Fibroblast of peridontal ligament (primary cell): ENCODE measurements around the gene RGS7.

Source experiments
- DNase-seq: peaks from one replicate; pipeline ENCODE4 v3.0.0-alpha.2; 2010; ENCODE audit errors: extremely low read depth

The RGS7 gene

GRCh38 chr1:241356519-241357365 is at the start of gene RGS7:
Gene RGS7, minus strand, starts transcription at chr1:241357205.
- peak; percentile 41 for DNase-seq

- DNase-seq = peak; percentile 29
Measured at GRCh38 chr1:241406421-241406820, 49.4 kb upstream of the RGS7 start.

DNA sequence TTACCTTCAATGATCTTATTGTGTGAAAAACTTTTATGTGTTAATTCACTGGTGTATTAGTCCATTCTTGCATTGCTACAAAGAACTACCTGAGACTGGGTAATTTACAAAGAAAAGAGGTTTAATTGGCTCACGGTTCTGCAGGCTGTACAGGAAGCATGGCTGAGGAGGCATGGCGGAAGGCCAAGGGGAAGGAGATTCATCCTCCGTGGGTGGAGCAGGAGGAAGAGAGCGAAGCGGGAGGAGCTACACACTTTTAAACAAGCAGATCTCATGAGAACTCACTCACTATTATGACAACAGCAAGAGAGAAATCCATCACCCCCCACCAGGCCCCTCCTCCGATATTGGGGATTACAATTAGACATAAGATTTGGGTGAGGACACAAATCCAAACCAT is 44.2 kb upstream of the RGS7 start:
- no peak for DNase-seq

- no peak for DNase-seq
Measured at GRCh38 chr1:241396747-241397681, 40.0 kb upstream of the RGS7 start.

GRCh38 chr1:241391926-241392710 is 35.1 kb upstream of the RGS7 start:
- DNase-seq = peak; percentile 21

- no peak for DNase-seq
Measured at GRCh38 chr1:241390526-241390925, 33.5 kb upstream of the RGS7 start.

DNA sequence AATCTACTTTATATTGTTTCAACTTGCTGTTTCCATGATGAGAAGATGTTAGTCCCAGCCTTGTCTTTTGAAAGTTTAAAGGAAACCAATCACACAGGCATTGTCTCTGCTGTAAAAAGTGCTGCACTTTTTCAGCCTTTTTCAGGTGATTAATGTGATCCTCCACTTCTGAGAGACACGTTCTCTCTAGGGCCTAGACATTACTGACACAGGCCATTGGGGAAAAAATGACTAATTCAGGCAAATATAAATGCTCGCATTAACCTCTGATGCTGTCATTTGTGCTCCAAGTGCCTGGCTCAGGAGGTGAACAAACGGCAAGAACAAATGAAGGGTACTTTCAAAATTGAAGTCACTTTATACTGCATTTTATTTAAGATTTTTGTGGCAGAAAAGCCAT is 32.4 kb upstream of the RGS7 start:
- DNase-seq = no peak

GRCh38 chr1:241387216-241387615 is 30.2 kb upstream of the RGS7 start:
- DNase-seq = no peak

- DNase-seq = no peak
Measured at GRCh38 chr1:241376701-241377100, 19.7 kb upstream of the RGS7 start.

DNA sequence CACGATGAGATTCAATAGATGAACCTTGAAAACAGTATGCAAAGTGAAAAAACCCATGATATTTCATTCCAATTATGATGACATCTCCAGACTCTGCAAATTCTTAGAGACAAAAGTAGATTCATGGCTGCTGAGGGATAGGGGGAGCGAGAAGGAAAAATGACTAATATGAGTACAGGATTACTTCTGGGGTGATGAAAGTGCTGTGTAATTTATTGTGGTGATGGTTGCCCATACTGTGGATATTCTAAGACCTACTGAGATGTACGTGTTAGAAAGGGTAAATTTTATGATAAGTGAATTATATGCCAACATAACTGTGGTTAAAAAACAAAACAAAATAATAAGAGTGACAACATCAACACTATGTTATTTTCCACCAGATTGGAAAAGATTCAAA is 18.9 kb upstream of the RGS7 start:
- DNase-seq = peak; percentile 3

GRCh38 chr1:241366196-241366595 is 9.2 kb upstream of the RGS7 start:
- DNase-seq = no peak

- no peak for DNase-seq
Measured at GRCh38 chr1:241362350-241362749, 5.3 kb upstream of the RGS7 start.

- peak; percentile 3 for DNase-seq
Measured at GRCh38 chr1:241357366-241358340, 648 bp upstream of the RGS7 start.

GRCh38 chr1:241356187-241356518 is 852 bp downstream of the RGS7 start:
- no peak for DNase-seq

- no peak for DNase-seq
Measured at GRCh38 chr1:241355311-241356010, 1.5 kb downstream of the RGS7 start.

DNA sequence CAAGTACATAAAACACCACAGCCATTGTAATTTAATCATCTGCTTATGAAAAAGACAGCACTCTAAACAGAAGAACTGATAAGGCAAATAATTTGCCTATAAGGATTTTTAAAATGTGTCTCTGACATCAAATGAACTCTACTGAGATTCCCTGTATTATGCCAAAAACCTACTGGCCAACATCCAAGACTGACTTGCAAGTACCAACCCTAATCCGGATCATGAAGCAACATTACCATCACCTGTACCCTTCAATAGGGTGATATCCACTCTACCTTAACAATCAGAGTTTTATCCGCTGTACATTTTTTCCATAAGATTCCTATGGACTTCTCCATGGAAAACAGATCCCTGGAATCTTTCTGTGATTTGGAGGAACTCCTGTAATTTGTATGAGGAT is 4.6 kb downstream of the RGS7 start:
- DNase-seq = no peak

- no peak for DNase-seq
Measured at GRCh38 chr1:241351841-241352240, 5.2 kb downstream of the RGS7 start.

- DNase-seq = no peak
Measured at GRCh38 chr1:241343956-241344355, 13.0 kb downstream of the RGS7 start.

DNA sequence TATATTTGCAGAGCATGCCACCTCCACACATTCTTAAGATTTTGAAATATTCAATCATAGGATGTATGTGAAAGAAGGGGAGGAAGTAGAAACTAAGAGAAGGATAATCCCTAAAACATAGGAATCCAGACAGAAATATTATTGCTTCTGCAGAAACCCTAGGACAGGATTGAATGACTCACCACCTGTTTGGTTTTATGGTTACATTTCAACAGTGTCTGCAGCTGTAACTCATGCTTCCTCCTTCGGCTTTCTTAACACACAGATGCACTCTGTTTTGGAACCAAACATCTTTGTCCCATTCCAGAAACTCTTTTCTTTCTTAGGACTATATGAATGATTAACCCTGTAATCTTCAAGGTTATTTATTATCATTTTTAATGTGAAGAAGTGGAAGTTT is 20.7 kb downstream of the RGS7 start:
- DNase-seq = peak; percentile 54

- no peak for DNase-seq
Measured at GRCh38 chr1:241332987-241333386, 24.0 kb downstream of the RGS7 start.
